ENCODE results near the gene CPS1. TPM values are rescaled to one million over a fixed set of nuclear protein-coding genes. Genes with fewer than 3 reads are reported as not detected.

CPS1 gene
- total and polyA plus RNA-seq, 2 donors (not counting 3 experiments of a cell fraction or from before 2014, with no cell fraction given), result 0.18 to 0.53 TPM

DNA sequence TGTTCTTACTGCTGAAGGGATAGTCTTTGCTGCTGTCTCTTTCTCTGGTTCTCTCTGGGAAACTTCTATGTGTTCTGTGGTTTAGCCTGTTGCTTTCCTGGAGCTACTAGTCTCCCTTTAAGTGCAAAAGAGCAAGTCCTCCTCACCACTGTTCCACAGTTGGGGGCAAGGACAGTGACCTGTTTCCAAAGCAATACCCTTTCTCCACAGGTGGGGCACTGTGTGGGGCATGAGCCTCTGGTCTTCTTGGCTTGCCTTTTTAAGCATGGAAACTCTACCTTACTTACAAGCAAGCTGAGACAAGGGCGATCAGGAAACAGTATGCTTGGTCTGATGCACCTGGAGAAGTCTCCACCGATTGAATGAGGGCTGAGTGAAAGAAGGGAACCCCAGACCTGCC lies 156.7 kb downstream of the CPS1 start:
- Histone ChIP-seq H3K4me2 (ENCODE audit: insufficient read depth, low read length) (no peak overlapping the region), H4K20me1 (replicated peaks; ENCODE audit: control insufficient read depth, extremely low read depth, insufficient read depth, low read length) (no peaks in the 10 kb centered on the region), H3K27ac (ENCODE audit: insufficient read depth, low read depth, low read length) (no peak overlapping the region), H3K4me1 (ENCODE audit: control insufficient read depth, extremely low read depth, insufficient read depth, low read length) (no peaks in the 10 kb centered on the region), H3K79me2 (ENCODE audit: control insufficient read depth, insufficient read depth, low read length) (no peaks in the 10 kb centered on the region), H3K9me1 (replicated peaks; ENCODE audit: control insufficient read depth, extremely low read depth, insufficient read depth, low read length) (no peaks in the 10 kb centered on the region), H3K36me3 (ENCODE audit: control insufficient read depth in 2 of 2, extremely low read depth in 1 of 2, insufficient read depth in 2 of 2, low read length in 2 of 2) (no peaks in the 10 kb centered on the region), H3K9me3 (replicated peaks; ENCODE audit: control insufficient read depth, insufficient read depth, low read length) (no peaks in the 10 kb centered on the region), H3K27me3 (ENCODE audit: control insufficient read depth in 2 of 2, insufficient read depth in 2 of 2, low read length in 2 of 2) (no peaks in the 10 kb centered on the region), H2AFZ (ENCODE audit: low read depth, low read length) (no peak overlapping the region), H3K4me3 (replicated peaks in 1 of 3; ENCODE audit: insufficient read depth in 1 of 3, low read depth in 1 of 3, low read length in 3 of 3) (no peak overlapping the region), H3K9ac (replicated peaks; ENCODE audit: extremely low read depth, insufficient read depth, low read length) (no peak overlapping the region)
- dilution Hi-C loops (cut with MboI; ENCODE audit: extremely low pct_ligation_motif_present, low sequenced_read_pairs), result no loop called here
- ChIA-PET POLR2A (no interaction called here), CTCF (no interaction called here)
- intact Hi-C loops (cut with micrococcal nuclease), result no loop called here
- TF ChIP-seq, protein P1, sequence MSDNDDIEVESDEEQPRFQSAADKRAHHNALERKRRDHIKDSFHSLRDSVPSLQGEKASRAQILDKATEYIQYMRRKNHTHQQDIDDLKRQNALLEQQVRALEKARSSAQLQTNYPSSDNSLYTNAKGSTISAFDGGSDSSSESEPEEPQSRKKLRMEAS (IDR thresholded peaks at IDR 0.05; ENCODE audit: insufficient read depth, insufficient read length), result no peak
- TF ChIP-seq POLR2AphosphoS5 (IDR thresholded peaks at IDR 0.05; ENCODE audit: insufficient read depth, low read depth, low read length) (no peak), JUN (IDR thresholded peaks at IDR 0.05; ENCODE audit: borderline replicate concordance, insufficient read depth, insufficient read length, low read depth) (no peak), POLR2A (IDR thresholded peaks at IDR 0.05; ENCODE audit: low read depth, low read length) (no peak), EZH2 (IDR thresholded peaks at IDR 0.05; ENCODE audit: borderline replicate concordance, low read depth, low read length, severe bottlenecking) (no peak), MYC (IDR thresholded peaks at IDR 0.05; ENCODE audit: low read depth, low read length) (no peak), FOS (IDR thresholded peaks at IDR 0.05; ENCODE audit: borderline replicate concordance, insufficient read depth, low read length) (no peak)
- TF ChIP-seq, protein P2, sequence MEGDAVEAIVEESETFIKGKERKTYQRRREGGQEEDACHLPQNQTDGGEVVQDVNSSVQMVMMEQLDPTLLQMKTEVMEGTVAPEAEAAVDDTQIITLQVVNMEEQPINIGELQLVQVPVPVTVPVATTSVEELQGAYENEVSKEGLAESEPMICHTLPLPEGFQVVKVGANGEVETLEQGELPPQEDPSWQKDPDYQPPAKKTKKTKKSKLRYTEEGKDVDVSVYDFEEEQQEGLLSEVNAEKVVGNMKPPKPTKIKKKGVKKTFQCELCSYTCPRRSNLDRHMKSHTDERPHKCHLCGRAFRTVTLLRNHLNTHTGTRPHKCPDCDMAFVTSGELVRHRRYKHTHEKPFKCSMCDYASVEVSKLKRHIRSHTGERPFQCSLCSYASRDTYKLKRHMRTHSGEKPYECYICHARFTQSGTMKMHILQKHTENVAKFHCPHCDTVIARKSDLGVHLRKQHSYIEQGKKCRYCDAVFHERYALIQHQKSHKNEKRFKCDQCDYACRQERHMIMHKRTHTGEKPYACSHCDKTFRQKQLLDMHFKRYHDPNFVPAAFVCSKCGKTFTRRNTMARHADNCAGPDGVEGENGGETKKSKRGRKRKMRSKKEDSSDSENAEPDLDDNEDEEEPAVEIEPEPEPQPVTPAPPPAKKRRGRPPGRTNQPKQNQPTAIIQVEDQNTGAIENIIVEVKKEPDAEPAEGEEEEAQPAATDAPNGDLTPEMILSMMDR (IDR thresholded peaks at IDR 0.05; ENCODE audit: extremely low read depth in 1 of 2, insufficient read depth in 1 of 2, low read depth in 1 of 2, low read length in 2 of 2), result no peak
- BruUV-seq (replicated peaks), result no TSS peak
- FAIRE-seq (no peak), DNase-seq (ENCODE audit: low read depth, low spot score) (no peak)
